Body of pancreas (tissue), 4 donors: ENCODE results near the gene TIE1. TPM values are rescaled to one million over a fixed set of nuclear protein-coding genes. Genes with fewer than 3 reads are reported as not detected.

Source experiments
- ATAC-seq: fragments of 150-250 bp; one replicate; pipeline ENCODE4 v1.9.1; 2016
- DNase-seq, 4 donors: peaks; one replicate each; pipeline ENCODE4 v3.0.0-alpha.2; 2019
- H3K27ac ChIP-seq, 4 donors: fragments of 200-600 bp; sonication (generic); 1 replicate in 3 of 4; 2 replicates in 1 of 4; pipeline versions ENCODE4 v1.5.1 to v1.6.1; 2016 to 2019; ENCODE audit warnings: mild to moderate bottlenecking in 1 of 4, mixed read lengths in 1 of 4, moderate library complexity in 1 of 4
- H3K27me3 ChIP-seq, 2 donors: fragments of 200-600 bp; sonication (generic); one replicate each; pipeline ENCODE4 v1.6.0; 2016; ENCODE audit warnings: mild to moderate bottlenecking in 1 of 2
- H3K36me3 ChIP-seq, 2 donors: fragments of 200-600 bp; sonication (generic); replicated peaks in 1 of 2; 2 replicates each; pipeline ENCODE4 v1.5.1; 2016; ENCODE audit warnings: low read depth in 2 of 2; ENCODE audit not compliant: insufficient read depth in 1 of 2
- H3K4me1 ChIP-seq: fragments of 200-600 bp; sonication (generic); one replicate; pipeline ENCODE4 v1.6.0; 2016
- H3K4me3 ChIP-seq, 2 donors: fragments of 200-600 bp; sonication (generic); 1 replicate in 1 of 2; 2 replicates in 1 of 2; pipeline ENCODE4 v1.5.1; 2016 to 2019
- H3K9me3 ChIP-seq, 3 donors: fragments of 200-600 bp; sonication (generic); 1 replicate in 2 of 3; 2 replicates in 1 of 3; pipeline ENCODE4 v1.5.1; 2016
- POLR2A ChIP-seq, 3 donors: fragments of 450-650 bp; IDR thresholded peaks; one replicate each; pipeline ENCODE4 v1.6.1; 2016; ENCODE audit warnings: antibody characterized with exemption in 3 of 3, mild to moderate bottlenecking in 2 of 3
- WGBS, 2 donors: methylation state at CpG; one replicate each; pipeline ENCODE4 v1.1.5; 2017; 5-methylcytosine and 5-hydroxymethylcytosine counted together
- intact Hi-C: fragments of 100-400 bp; cut with DNase I; formaldehyde crosslinking; loops from one replicate; pipeline ENCODE4 v1.15.1; 2023
- total RNA-seq, 2 donors: library from RNA; depleted of rRNA; stranded (reverse); fragments of >200 nt; gene quantifications; one replicate each; pipeline ENCODE4 v1.1.0, GENCODE V29; 2016
- TF ChIP-seq, protein P1 (sequence below), 7 experiments: fragments of 450-650 bp in 4 of 7; fragments of 200-600 bp in 3 of 7; sonication (generic) in 3 of 7; IDR thresholded peaks; one replicate each; pipeline ENCODE4 v1.5.1; 2016 to 2019; ENCODE audit warnings: antibody characterized with exemption in 7 of 7

Gene TIE1
- total RNA-seq, 2 donors from 2014 or later: 12.2 to 14.0 TPM

DNA sequence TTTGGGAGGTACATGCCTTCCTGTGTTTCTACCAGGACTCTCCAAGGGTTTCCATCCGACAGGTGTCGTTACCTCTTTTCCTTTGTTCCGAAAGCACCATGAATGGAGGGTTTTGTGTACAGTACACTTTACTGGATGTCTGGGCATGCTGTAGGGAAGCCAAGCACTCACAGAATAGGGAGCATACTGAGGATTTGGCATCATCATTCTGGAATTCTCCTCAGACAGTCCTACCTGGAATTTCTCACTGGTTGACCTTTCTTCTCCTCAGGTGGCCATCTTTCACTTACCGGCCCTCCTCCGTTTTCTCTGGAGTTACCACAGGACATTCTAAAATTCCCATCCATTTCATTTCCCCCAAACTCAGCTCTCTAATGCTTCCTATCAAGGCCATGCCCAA is 30.9 kb downstream of the TIE1 start:
- H3K27ac ChIP-seq: no peak overlapping the region
- no peaks in the 10 kb centered on the region for H3K4me1 ChIP-seq
- ATAC-seq (no peak), DNase-seq (no peak)
- no peaks in the 10 kb centered on the region for H3K27me3 ChIP-seq
- TF ChIP-seq, protein P1, sequence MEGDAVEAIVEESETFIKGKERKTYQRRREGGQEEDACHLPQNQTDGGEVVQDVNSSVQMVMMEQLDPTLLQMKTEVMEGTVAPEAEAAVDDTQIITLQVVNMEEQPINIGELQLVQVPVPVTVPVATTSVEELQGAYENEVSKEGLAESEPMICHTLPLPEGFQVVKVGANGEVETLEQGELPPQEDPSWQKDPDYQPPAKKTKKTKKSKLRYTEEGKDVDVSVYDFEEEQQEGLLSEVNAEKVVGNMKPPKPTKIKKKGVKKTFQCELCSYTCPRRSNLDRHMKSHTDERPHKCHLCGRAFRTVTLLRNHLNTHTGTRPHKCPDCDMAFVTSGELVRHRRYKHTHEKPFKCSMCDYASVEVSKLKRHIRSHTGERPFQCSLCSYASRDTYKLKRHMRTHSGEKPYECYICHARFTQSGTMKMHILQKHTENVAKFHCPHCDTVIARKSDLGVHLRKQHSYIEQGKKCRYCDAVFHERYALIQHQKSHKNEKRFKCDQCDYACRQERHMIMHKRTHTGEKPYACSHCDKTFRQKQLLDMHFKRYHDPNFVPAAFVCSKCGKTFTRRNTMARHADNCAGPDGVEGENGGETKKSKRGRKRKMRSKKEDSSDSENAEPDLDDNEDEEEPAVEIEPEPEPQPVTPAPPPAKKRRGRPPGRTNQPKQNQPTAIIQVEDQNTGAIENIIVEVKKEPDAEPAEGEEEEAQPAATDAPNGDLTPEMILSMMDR (IDR thresholded peaks at IDR 0.05): no peak
- 88 to 95% methylated on average over 5 of the region's 5 CpGs for WGBS, 2 donors
- no peaks in the 10 kb centered on the region for H3K36me3 ChIP-seq
- intact Hi-C loops: no loop called here
- H3K9me3 ChIP-seq: no peaks in the 10 kb centered on the region
- H3K4me3 ChIP-seq: no peak overlapping the region

DNA sequence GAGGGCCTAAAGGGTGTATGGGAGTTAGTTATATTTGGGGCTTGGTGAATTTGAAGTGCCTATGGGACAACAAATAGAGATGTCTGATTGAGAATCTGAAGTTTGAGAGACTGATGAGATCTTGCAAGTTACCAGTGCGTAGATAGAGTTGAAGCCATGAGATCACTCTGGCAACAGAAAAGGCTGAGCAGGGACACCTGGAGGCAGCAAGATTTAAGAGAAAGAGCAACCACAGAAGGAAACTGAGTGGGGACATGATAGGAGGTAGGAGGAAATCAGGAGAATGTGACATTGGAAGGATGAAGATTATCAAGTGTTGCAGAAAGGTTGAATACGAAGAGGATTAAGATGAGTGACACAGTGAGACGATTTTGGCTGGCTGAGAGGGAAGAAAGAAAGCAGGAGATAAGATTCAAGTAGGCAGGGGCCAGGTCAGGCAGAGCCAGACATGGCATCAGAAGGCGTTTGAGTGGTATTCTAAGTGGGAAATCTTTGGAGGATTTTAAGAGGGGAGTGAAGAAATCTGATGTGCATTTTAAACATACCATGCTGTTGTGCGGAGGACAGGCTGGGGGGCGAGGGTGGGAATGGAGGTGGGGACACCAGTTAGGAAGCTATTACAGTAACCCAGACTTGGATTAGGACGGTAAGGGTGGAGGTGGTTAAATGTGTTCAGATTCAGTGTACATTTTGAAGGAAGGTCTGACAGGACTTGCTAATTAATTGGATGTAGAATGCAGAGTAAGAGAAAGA is 33.8 kb downstream of the TIE1 start:
- no peaks in the 10 kb centered on the region for H3K27me3 ChIP-seq
- no peak overlapping the region for H3K27ac ChIP-seq
- H3K9me3 ChIP-seq: no peaks in the 10 kb centered on the region
- no peaks in the 10 kb centered on the region for H3K36me3 ChIP-seq
- no peak for ATAC-seq
- no peak for TF ChIP-seq POLR2A (IDR thresholded peaks at IDR 0.05)
- TF ChIP-seq, protein P1 (IDR thresholded peaks at IDR 0.05): peak in 2 of 7 experiments; percentile 11 to 17
- no peak overlapping the region for H3K4me3 ChIP-seq
- no peaks in the 10 kb centered on the region for H3K4me1 ChIP-seq
- DNase-seq: no peak
- 69 to 71% methylated on average over 7 of the region's 7 CpGs for WGBS, 2 donors
- intact Hi-C loops: no loop called here

DNA sequence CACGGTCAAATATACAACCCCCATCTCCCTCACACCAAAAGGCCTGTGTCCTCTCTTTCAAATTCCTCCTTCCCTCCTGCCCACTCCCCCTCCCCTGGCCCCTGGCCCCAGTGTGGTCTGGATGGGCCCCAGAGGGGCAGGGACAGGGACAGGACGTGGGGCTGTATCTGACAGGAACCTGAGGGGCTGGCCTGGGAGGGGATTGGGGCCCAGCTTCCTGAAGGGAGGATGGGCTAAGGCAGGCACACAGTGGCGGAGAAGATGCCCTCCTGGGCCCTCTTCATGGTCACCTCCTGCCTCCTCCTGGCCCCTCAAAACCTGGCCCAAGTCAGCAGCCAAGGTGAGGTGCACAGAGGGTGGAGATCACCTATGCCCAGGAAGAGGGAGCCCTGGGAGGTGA is 36.8 kb downstream of the TIE1 start, which contains the start of gene MPL:
Gene MPL, plus strand, starts transcription at position 231 of the 400 bp plus-strand sequence. Its CDS starts 31 bp downstream, at position 262.
- no peak for ATAC-seq
- no peaks in the 10 kb centered on the region for H3K27me3 ChIP-seq
- TF ChIP-seq, protein P1 (IDR thresholded peaks at IDR 0.05): no peak
- TF ChIP-seq POLR2A (IDR thresholded peaks at IDR 0.05): no peak
- no peaks in the 10 kb centered on the region for H3K9me3 ChIP-seq
- no peak within 1 kb of the TSS for H3K4me3 ChIP-seq
- H3K36me3 ChIP-seq: no peaks in the 10 kb centered on the region
- H3K27ac ChIP-seq: no peak within 1 kb of the TSS
- no peaks in the 10 kb centered on the region for H3K4me1 ChIP-seq
- no peak for DNase-seq
- WGBS, 2 donors: 76 to 79% methylated on average over 2 to 3 of the region's 3 CpGs
- intact Hi-C loops: no loop called here

DNA sequence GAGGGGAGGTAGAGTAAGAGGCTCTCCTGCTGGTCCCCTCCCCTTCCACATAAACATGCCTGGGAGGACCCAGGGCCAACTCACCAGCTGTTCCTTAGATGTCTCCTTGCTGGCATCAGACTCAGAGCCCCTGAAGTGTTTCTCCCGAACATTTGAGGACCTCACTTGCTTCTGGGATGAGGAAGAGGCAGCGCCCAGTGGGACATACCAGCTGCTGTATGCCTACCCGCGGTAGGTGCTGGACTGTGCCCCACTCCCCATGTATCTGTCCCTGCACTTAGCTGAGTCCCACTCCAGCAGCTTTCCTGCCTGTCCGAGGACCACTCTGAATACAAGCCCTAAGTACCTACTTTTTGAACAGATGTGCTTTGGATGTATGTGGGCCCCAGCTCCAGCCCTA is 37.2 kb downstream of the TIE1 start:
- TF ChIP-seq, protein P1 (IDR thresholded peaks at IDR 0.05): no peak
- no peak for TF ChIP-seq POLR2A (IDR thresholded peaks at IDR 0.05)

More for the DNA sequence above, 37.2 kb downstream of the TIE1 start:
- H3K27me3 ChIP-seq: no peaks in the 10 kb centered on the region
- no peaks in the 10 kb centered on the region for H3K36me3 ChIP-seq
- H3K27ac ChIP-seq: no peak overlapping the region
- H3K4me1 ChIP-seq: no peaks in the 10 kb centered on the region
- DNase-seq (no peak), ATAC-seq (no peak)
- no peak overlapping the region for H3K4me3 ChIP-seq
- H3K9me3 ChIP-seq: no peaks in the 10 kb centered on the region
- WGBS, 2 donors: 76 to 92% methylated on average over 2 to 5 of the region's 5 CpGs
- intact Hi-C loops: no loop called here
